ENCODE data around the gene SERTAD1.
"Not testable (repeated sequence)": the region's sequence is repeated elsewhere in the genome, so short reads cannot be mapped to it uniquely, and the experiment has no call there.

SERTAD1 gene

DNA sequence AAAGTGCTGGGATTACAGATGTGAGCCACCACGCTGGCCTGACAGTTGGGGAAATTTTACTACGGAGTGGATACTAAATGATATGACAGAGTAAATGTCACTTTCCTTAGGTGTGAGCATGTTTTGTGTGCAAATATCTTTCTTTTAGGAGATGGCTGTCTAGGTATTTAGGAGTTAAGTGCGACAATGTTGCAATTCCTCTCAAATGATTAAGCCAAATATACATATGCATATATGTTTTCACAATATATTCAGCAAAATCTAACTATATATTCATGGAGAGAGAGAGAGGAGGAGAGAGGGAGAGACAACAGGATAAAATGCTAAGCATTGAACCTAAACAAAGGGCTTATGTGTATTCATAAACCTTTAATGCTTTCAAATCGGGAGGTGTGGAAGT, 23.7 kb upstream of the SERTAD1 start:
- DNase-seq: no peak

- no peak for DNase-seq
Observed at GRCh38 chr19:40446263-40446784, 20.5 kb upstream of the SERTAD1 start.

DNA sequence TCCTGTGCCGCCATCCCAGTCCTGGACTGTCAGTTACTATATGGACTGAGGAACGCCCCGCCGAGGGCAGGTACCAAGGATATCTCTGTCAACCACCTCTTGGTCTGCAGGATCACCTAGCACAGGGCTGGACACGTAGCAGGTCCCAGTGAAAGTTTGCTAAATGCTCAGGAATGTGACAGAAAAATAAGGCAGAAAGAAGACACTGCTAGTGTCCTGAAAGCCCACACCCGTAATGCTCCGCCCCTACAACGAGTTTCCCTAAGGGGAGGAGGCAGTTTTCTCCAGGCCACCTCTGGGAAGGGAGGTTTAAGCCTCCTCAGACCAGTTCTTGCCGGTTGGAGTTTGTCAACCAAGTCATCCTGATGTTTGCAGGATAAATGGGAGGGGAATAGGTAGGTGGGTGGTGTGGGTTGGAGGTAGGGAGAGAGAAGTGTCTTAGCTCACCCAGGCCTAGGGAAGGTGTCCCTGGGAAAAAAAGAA, 20.0 kb upstream of the SERTAD1 start:
- no peak for DNase-seq

DNA sequence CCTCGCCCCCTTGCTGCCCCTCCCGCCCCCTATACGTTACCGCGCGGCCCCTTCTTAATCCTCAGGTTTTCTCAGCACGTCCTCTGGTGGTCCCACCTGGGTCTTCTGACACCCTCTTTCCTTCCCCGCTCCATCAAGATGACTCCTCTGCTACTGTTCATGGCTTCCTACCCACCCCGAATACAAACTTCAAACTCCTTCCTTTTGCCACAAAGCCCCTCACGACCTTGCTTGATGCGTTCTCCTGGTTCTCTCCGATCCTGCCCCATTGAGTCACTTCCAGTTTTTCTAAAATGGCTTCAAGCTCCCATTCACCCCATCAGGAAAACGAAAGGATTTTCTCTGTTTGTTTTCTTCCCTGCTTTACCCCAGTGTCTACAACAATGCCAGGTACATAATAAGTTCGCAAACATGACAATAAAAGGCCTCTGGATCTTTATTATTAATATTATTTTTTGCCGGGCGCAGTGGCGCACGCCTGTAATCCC, 19.1 kb upstream of the SERTAD1 start:
- no peak for DNase-seq

DNA sequence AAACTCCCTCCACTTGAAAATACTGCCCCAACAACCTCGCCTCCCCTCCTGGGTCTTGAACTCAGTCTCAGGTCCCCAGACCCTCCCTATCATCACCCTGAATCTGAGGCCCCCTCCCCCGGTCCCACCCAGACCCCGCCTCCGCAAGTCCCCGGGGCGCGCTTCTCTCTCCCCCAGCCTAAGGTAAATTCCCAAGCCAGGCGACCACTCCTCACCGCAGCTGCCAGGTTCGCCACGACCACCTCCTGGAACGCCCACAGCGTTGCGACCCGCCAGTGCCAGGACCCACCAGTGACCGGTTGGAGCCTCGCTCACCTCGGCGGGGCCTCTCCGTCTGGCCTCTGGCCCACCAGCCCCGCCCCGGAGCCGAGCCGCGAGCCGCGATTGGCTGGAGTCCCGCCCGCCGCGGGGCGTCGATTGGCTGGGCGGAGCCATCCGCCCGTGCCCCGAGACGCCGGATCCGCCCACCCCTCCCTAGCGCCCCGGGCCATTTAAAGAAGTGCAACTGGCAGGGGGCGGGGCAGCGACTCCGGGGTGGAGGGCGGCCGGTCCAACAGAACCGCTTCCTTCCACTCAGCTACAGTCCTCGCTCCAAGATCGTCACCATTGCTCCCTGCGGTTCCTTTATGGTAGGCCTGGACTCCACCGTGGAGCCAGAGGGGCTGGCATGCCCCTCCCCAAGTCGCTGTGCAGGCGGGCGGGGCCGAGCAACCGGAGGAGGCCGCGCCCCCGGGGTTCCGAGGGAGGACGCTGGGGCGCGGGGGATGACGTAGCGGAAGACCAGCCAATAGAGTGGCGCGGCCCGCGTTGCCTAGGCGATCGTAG, 18.4 kb upstream of the SERTAD1 start, which contains the start of gene SERTAD3:
TSS of gene SERTAD3 (minus strand) at position 336 of the 825 bp plus-strand sequence. CDS start 2,255 bp downstream, outside the sequence.
- DNase-seq: peak; percentile 99

GRCh38 chr19:40443131-40443999, 17.6 kb upstream of the SERTAD1 start:
- DNase-seq: peak; percentile 100

GRCh38 chr19:40442328-40443130, 16.7 kb upstream of the SERTAD1 start:
- no peak for DNase-seq

- no peak for DNase-seq
Observed at GRCh38 chr19:40441719-40442253, 16.0 kb upstream of the SERTAD1 start.

DNA sequence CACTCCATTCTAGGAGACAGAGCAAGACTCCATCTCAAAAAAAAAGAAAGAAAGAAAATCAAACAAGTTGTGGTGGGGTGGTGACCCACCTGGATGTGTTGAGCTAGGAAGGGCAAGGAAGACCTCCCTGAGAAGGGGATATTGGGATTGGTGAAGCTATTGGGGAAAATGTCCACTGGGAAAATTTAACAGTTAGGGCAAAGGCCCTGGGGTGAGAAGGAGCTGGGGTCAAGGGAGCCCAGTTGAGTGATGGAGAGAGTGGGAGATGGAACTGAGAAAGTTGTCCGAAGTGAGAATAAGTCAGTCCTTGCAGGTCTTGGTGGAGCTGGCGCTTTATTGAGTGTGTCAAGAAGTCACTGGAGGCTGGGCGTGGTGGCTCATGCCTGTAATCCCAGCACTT, 12.5 kb upstream of the SERTAD1 start:
- DNase-seq: no peak

- peak; percentile 93 for DNase-seq
Observed at GRCh38 chr19:40433391-40434216, 7.8 kb upstream of the SERTAD1 start.

- not testable (repeated sequence) for DNase-seq
Observed at GRCh38 chr19:40432760-40433159, 7.0 kb upstream of the SERTAD1 start.

- DNase-seq: no peak
Observed at GRCh38 chr19:40431698-40432097, 5.9 kb upstream of the SERTAD1 start.

- DNase-seq: not testable (repeated sequence)
Observed at GRCh38 chr19:40430242-40430641, 4.5 kb upstream of the SERTAD1 start.

DNA sequence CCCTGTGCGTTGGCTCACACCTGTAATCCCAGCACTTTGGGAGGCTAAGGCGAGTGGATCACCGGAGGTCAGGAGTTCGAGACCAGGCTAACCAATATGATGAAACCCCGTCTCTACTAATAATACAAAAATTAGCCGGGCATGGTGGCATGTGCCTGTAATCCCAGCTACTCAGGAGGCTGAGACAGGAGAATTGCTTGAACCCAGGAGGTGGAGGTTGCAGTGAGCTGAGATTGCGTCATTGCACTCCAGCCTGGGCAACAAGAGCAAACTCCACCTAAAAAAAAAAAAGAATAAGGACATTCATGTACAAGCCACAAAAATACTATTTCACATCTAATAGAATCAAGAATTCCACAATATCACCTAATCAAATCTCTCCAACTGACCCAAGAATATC, 2.4 kb upstream of the SERTAD1 start:
- DNase-seq: not testable (repeated sequence)

- DNase-seq: no peak
Observed at GRCh38 chr19:40424637-40425449, 949 bp downstream of the SERTAD1 start.

DNA sequence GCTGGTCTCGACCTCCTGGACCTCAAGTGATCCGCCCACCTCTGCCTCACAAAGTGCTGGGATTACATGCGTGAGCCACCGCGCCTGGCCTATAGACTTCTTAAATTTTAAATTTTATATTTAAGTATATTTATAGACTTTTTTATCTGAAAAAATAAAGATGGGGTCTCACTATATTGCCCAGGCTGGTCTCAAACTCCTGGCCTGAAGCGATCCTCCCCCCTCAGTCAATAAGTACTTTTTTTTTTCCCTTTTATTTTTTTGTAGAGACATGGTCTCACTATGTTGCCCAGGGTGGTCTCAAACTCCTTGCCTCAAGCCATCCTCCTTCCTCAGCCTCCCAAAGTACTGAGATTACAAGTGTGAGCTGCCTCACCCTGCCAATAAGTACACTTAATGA, 1.9 kb downstream of the SERTAD1 start:
- DNase-seq: no peak

DNA sequence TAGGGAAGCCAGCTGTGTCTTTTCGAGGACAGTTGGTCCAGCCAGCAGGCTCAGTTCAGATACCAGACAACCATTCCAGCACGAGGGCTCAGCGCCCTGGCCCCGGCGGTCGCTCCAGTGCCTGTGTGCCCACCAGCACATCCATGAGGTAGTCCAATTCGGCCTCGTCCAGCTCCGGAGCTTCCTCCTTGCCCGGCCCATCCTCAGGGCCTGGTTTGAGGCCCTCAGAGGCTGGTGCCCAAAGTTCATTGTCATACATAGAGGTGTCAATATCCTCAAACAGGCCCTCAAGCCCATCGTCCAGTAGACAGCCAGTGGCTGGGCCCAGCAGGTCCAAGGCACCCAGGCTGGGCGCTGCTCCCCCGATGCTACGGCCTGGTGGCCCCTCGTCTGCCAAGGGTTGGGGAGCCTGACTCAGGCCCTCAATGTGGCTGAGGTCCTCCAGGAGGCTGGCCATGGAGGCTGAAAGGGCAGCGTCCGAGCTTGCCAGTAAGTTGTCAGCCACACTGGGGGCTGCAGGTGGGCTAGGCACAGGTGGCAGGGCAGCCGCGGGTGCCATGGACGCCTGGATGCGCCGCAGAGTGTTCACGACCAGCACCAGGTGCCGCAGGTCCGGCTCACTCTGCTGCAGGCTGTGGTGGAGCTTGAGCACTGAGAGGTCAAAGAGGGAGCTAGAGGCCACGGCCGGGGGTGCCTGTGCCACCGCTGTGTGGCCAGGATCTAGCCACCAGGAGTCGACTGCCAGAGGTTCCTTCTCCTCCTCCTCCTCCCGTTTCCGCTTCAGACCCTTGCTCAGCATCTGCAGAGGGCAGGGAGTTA, 2.8 kb downstream of the SERTAD1 start:
- DNase-seq: no peak

- no peak for DNase-seq
Observed at GRCh38 chr19:40421993-40422747, 3.6 kb downstream of the SERTAD1 start.
